Stimulated activated CD8-positive, alpha-beta memory T cell treated with anti-CD3 and anti-CD28 coated beads, Interleukin-2, amount 100 ng/mL, for 48 hours (primary cell): Measurements from ENCODE around the gene PTK7.
"Not testable (repeated sequence)": the region's sequence is repeated elsewhere in the genome, so short reads cannot be mapped to it uniquely, and the experiment has no call there.

Source experiments
- DNase-seq, 2 donors: peaks; one replicate each; pipeline ENCODE4 v3.0.0-alpha.2; 2020; ENCODE audit warnings: low read depth in 2 of 2

PTK7 gene

GRCh38 chr6:43117466-43117865 lies 41.4 kb downstream of the PTK7 start:
- DNase-seq, result not testable (repeated sequence)

GRCh38 chr6:43119482-43119881 lies 43.4 kb downstream of the PTK7 start:
- no peak for DNase-seq

GRCh38 chr6:43120101-43120763 lies 44.1 kb downstream of the PTK7 start:
- DNase-seq, result no peak

DNA sequence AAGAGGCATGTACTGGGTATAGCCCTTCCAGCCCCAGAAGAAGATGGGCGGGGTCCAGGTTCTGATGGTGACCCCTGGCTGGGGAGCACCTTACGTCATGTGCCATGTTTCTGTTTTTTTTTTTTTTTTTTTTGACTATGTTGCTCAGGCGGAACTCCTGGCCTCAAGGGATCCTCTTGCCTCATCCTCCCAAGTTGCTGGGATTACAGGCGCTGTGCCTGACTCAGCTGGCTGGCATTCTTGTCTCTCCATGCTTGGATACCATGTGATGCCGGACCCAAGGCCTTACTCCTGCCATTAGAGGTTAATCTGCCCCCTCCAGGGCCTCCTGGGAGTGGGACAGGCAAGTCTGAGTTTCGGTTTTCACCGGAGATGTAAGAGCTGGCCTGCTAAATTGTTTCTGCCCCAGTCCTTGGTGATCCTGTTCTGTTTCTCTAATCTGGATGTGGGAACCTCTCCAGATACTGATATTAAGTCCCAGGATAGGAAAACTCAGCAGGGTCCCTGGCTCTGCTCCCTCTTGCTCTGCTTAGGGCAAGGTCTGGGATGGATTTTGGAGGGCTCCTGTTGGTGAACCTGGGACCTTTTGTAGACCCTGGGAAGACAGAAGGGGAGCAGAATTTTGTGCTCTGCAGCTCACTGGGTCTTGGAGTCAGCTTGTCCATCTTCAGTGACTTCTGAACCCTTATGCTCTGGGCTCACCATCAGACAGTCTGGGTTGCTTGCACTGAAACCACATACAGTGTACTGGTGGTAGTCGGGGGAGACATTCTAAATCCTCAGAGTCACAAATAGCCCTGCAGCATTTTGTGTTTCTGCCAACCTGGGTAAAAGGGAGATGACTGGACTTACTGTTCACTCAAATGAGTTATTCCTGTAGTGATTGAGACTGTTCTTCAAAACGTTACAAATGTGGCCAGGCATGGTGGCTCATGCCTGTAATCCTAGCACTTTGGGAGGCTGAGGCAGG lies 45.1 kb downstream of the PTK7 start:
- DNase-seq, result no peak

DNA sequence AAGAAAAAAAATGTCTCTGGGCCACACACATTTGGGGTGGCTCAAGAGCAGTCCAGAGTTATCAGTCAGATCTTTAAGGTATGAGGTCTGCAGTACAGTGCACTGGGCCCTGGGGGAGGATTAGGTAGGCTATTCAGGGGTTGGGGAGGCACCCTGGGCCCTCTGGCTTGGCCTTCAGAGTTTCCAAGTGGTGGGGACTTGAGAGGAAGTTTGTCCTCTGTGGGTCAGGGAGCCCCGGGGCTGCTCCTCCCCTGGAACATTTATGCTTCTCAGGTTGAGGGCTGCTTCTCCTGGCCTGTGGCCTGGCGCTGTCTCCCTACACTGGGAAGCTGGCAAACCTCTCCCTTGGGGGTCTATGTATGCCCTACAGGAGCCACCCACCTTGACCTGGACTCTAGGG lies 46.0 kb downstream of the PTK7 start:
- DNase-seq, result no peak

DNA sequence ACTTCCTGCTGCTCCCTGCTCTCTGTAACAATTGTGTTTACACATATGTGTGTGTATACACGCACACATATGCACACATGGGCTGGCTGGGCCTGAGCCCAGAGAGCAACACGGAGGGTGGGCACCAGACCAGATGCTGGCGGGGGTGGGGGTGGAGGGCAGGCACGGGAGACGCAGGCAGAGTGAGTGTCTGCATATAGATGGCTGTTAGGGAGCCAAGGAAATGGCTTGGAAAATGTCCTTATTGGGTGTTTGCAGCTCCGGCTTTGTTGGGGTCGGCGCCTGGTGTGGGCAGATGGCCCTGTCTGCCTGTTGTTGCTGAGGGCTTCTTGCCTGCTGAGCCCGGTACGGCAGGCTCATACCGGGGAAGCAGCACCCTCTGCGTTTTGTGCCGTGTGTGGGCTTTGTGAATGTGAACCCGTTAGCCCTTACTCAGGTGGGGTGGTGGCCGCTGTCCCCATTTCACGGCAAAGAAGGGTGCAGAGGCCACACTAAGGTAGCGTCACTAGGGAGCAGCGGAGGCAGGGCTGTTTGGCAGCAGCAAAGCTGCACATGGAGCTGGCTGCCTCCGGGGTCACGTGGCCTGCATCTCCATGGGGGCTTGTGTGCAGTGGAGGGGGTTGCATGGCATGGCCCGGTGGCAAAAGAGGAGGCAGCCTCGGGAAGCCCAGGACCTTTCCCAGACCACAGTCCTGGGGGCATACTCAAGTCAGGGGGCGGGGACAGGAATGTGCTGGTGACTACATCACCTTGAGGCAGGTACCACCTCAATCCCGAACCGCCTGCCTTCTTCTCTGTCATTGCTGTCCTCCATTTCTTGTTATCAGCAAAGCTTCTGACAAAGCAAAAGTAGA lies 47.6 kb downstream of the PTK7 start:
- DNase-seq, result no peak

GRCh38 chr6:43124481-43124880 lies 48.4 kb downstream of the PTK7 start:
- DNase-seq, result no peak

DNA sequence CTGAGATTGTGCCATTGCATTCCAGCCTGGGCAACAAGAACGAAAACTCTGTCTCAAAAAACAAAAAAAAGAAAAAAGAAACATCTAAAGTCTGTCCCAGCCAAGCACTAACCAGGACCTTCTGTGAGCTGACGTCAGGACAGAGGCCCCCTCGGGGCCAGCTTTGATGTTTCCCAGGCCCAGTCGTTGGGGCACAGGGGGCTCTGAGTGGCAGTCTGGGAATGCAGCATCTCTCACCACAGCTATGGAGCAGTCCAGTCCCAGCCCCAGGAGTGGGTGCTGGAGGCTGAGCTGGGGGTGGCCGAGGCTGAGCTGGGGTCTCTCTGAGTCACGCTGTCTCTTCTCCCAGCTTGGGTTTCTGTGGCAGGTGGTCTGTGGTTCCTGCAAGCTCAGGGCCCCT lies 49.0 kb downstream of the PTK7 start:
- no peak for DNase-seq

GRCh38 chr6:43125555-43125954 lies 49.4 kb downstream of the PTK7 start:
- no peak for DNase-seq

DNA sequence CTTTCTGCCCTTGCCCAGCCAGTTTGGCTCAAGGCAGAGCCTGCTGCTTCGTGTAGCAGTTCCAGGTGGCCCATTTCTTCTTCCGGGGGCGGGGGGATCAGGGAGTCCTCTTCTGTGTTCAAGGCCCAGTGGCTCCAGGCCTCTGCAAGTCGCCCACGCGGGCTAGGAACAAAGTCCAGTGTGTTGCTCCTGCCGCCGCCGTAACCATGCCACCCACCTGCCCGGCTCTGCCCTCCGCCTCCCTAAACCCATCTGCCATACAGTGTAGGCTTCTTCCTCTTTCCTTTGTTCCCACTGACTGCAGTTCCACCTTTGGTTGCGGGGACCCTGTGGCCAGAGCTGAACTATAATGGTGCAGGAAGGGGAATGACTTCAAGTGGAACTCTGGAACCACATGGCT lies 51.1 kb downstream of the PTK7 start:
- no peak for DNase-seq

DNA sequence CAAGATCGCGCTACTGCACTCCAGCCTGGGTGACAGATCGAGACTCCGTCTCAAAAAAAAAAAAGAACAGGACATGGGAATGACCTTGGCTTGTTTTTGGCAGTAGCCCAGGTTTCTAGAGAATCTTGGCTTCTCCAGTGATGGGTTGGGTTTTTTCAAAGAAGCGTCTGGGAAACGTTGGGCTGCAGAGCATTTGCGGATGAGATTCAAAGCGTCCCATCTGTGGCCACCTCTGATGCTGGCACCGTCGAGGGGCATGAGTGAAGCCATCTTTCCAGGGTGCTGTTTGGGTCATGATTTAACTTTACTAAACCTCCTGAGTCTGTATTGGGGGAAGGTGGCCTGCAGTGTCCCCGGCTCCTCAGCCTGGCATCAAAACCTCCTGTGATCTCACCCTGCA lies 51.8 kb downstream of the PTK7 start:
- no peak for DNase-seq

GRCh38 chr6:43128926-43129325 lies 52.8 kb downstream of the PTK7 start:
- no peak for DNase-seq

DNA sequence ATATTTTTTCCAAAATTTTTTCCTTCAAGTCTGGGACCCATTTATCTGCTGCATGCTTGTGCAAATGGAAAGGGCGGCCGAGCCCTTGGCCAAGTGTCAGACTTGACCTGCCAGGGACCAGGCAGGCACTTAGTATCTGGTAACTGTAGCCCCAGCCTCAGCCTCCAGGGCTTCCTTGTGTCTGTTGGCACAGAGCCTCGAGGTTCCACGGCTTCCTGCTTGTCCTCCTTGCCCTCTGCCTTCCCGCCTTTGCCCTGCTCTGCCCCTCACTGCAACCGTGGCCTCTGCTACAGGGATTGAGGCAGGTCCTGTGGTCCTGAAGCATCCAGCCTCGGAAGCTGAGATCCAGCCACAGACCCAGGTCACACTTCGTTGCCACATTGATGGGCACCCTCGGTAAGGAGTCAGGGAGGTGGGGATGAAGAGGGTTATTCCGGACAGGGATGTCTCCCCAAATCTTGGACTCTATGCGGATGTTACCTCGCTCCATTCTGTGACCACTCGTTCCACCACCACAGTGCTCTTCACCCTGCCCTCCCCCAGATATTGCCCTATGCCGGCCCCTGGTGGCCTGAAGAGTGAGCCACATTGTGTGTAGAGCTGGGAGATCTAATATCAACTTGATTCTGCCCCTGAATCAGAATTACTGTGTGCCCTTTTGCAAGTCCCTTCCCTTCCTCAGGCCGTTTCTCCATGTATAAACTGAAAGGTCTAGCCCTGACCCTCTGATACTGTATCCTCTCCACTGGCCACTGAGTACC lies 53.5 kb downstream of the PTK7 start:
- no peak for DNase-seq

DNA sequence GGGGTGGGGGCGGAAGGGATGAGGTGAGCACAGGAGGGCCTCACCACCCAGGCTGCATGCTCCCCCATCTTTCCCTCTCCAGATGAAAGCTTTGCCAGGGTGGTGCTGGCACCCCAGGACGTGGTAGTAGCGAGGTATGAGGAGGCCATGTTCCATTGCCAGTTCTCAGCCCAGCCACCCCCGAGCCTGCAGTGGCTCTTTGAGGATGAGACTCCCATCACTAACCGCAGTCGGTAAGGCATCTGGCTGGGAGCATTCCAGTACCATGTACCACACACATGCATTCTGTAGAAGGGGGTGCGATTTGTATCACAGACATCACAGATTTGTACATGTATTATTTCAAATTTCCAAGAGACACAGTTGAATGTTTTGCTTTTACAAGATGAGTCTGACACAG lies 54.3 kb downstream of the PTK7 start:
- DNase-seq, result no peak

- not testable (repeated sequence) for DNase-seq
Observed at GRCh38 chr6:43131379-43131778, 55.3 kb downstream of the PTK7 start.

GRCh38 chr6:43138267-43138666 lies 62.2 kb downstream of the PTK7 start:
- no peak for DNase-seq

GRCh38 chr6:43139973-43140372 lies 63.9 kb downstream of the PTK7 start:
- DNase-seq, result not testable (repeated sequence)

GRCh38 chr6:43141644-43142043 lies 65.5 kb downstream of the PTK7 start:
- no peak for DNase-seq

DNA sequence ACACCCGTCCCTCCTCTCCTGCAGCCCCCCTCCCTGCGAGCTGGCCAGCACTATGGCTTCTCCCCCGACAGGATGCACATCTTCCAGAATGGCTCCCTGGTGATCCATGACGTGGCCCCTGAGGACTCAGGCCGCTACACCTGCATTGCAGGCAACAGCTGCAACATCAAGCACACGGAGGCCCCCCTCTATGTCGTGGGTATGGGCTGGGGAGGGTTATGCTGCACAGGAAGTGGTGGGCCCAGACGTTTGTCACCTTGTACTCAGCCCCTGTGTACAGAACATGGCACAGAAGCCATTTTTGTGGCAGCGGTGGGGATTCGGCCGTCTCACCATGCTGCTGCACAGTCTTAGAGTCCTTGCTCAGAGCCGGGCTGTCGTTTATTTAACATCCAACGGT lies 66.0 kb downstream of the PTK7 start:
- DNase-seq, result peak in 1 of 2 donors; percentile 23

GRCh38 chr6:43143235-43144128 lies 67.4 kb downstream of the PTK7 start:
- DNase-seq, result peak; percentile 67 to 72
